NCI-H2196 treated with DMSO at 0.1 percent for 48 hours (cell line): Measurements from ENCODE around the gene PCARE.
"Not testable (repeated sequence)": the region's sequence is repeated elsewhere in the genome, so short reads cannot be mapped to it uniquely, and the experiment has no call there.

Source experiments
- DNase-seq: peaks from one replicate; lab custom pipeline; 2025; ENCODE audit not compliant: unreplicated experiment; lab: John Stamatoyannopoulos, UW

PCARE gene

GRCh38 chr2:29074411-29074810, at the start of gene PCARE:
Gene PCARE, minus strand, starts transcription at chr2:29074523. Its CDS starts 262 bp downstream, at chr2:29074261.
- no peak for DNase-seq

GRCh38 chr2:29123617-29124349, 49.5 kb upstream of the PCARE start:
- no peak for DNase-seq

GRCh38 chr2:29120846-29121245, 46.5 kb upstream of the PCARE start:
- DNase-seq, result no peak

GRCh38 chr2:29119211-29119610, 44.9 kb upstream of the PCARE start:
- DNase-seq, result no peak

GRCh38 chr2:29117636-29118303, 43.4 kb upstream of the PCARE start:
- no peak for DNase-seq

- DNase-seq, result no peak
These were observed 41.8 kb upstream of the PCARE start for GRCh38 chr2:29115797-29116781.

GRCh38 chr2:29114946-29115609, 40.8 kb upstream of the PCARE start, which contains the start of gene CLIP4:
Gene CLIP4, plus strand, starts transcription at chr2:29115415. Its CDS starts 5,974 bp downstream, at chr2:29121389.
- DNase-seq, result no peak

GRCh38 chr2:29114586-29114945, 40.2 kb upstream of the PCARE start:
- no peak for DNase-seq

- no peak for DNase-seq
These were observed 39.6 kb upstream of the PCARE start for GRCh38 chr2:29113891-29114321.

- no peak for DNase-seq
These were observed 38.8 kb upstream of the PCARE start for GRCh38 chr2:29113027-29113686.

GRCh38 chr2:29112379-29112778, 38.1 kb upstream of the PCARE start:
- DNase-seq, result no peak

- DNase-seq, result no peak
These were observed 36.7 kb upstream of the PCARE start for GRCh38 chr2:29110916-29111535.

GRCh38 chr2:29109246-29109645, 34.9 kb upstream of the PCARE start:
- DNase-seq, result no peak

- no peak for DNase-seq
These were observed 33.9 kb upstream of the PCARE start for GRCh38 chr2:29108225-29108624.

- DNase-seq, result not testable (repeated sequence)
These were observed 33.2 kb upstream of the PCARE start for GRCh38 chr2:29107547-29107946.

GRCh38 chr2:29106980-29107388, 32.7 kb upstream of the PCARE start:
- DNase-seq, result no peak

GRCh38 chr2:29106256-29106655, 31.9 kb upstream of the PCARE start:
- DNase-seq, result no peak

- DNase-seq, result no peak
These were observed 31.1 kb upstream of the PCARE start for GRCh38 chr2:29105375-29105774.

GRCh38 chr2:29104688-29105087, 30.4 kb upstream of the PCARE start:
- DNase-seq, result no peak

- DNase-seq, result no peak
These were observed 26.2 kb upstream of the PCARE start for GRCh38 chr2:29100564-29100963.
